ENCODE measurements around the gene PCBP2. TPM values are rescaled to one million over a fixed set of nuclear protein-coding genes. Genes with fewer than 3 reads are reported as not detected.
"Not testable (repeated sequence)": the region's sequence is repeated elsewhere in the genome, so short reads cannot be mapped to it uniquely, and the experiment has no call there.

Gene PCBP2
- total RNA-seq, 1 experiment from 2014 or later, result 856 TPM

DNA sequence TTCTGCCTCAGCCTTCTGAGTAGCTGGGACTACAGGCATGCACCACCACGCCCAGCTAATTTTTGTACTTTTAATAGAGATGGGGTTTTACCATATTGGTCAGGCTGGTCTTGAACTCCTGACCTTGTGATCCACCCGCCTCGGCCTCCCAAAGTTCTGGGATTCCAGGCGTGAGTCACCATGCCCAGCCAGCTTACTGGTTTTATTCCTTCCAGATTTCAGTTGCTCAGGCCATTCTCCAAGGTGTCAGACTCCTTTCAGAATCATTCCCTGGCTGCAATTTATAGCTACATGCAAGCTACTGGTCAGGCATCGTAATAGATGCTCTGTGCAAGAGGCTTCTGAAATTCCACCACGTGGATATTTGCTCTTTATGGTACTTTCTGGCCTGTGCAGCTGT lies 29.6 kb downstream of the PCBP2 start:
- H3K9me2 ChIP-seq (ENCODE audit: insufficient read depth); BruUV-seq (replicated peaks); H3K4me3 ChIP-seq (replicated peaks in 1 of 2; ENCODE audit: low read depth in 1 of 2, low read length in 2 of 2); H3K9me3 ChIP-seq (ENCODE audit: control insufficient read depth in 1 of 2, insufficient read depth in 1 of 2, low read depth in 1 of 2, low read length in 2 of 2); POLR2A ChIA-PET; DNase-seq (ENCODE audit: low read depth, low spot score); H3K27me3 ChIP-seq (ENCODE audit: insufficient read depth, low read length); H2AFZ ChIP-seq (ENCODE audit: low read depth, low read length, poor library complexity, severe bottlenecking); intact Hi-C loops (cut with micrococcal nuclease); H3K4me2 ChIP-seq (ENCODE audit: low read length): not testable (repeated sequence)
- Histone ChIP-seq H4K20me1 (ENCODE audit: insufficient read depth) (peaks cover 31% of the 10 kb centered on the region; the same call in 1 of the 2 replicates), H3K79me2 (ENCODE audit: insufficient read depth, low read length) (peaks cover 43% of the 10 kb centered on the region), H3K36me3 (ENCODE audit: control insufficient read depth in 1 of 2, insufficient read depth in 2 of 2, low read length in 2 of 2) (peaks cover 52 to 70% of the 10 kb centered on the region in 2 experiments), H3K4me1 (ENCODE audit: control insufficient read depth in 1 of 2, insufficient read depth in 2 of 2, low read length in 2 of 2) (peaks cover 0 to 36% of the 10 kb centered on the region in 2 experiments; a peak in 2 of 4 replicates), H3K9ac (ENCODE audit: low read length) (0 out of 2 replicates have a peak overlapping the region, but pooled peaks have one; percentile 21), H3K27ac (ENCODE audit: low read depth, low read length) (0 out of 2 replicates have a peak overlapping the region, but pooled peaks have one; percentile 2)
- ChIA-PET RAD21 (ENCODE audit: low non-redundant PET in 1 of 2, low total read pairs in 2 of 2, uncharacterized antibody in 2 of 2, unreplicated experiment in 2 of 2) (interaction anchor here in 1 of 2 experiments (0.7 kb wide), 1 partner anchor 129 kb away, joined by 7 read pairs; no protein-coding TSS in a partner anchor), CTCF (interaction anchor here (1.1 to 1.8 kb wide), 5 partner anchors 8 to 137 kb away, joined by 3 to 8 read pairs (median 3); no protein-coding TSS in a partner anchor)
- TF ChIP-seq POLR2AphosphoS5 (IDR thresholded peaks at IDR 0.05; ENCODE audit: low read depth, low read length), result 0 out of 2 replicates have a peak, but pooled peaks have one; percentile 3
- ATAC-seq, result 0 out of 2 replicates have a peak, but pooled peaks have one; percentile 0

DNA sequence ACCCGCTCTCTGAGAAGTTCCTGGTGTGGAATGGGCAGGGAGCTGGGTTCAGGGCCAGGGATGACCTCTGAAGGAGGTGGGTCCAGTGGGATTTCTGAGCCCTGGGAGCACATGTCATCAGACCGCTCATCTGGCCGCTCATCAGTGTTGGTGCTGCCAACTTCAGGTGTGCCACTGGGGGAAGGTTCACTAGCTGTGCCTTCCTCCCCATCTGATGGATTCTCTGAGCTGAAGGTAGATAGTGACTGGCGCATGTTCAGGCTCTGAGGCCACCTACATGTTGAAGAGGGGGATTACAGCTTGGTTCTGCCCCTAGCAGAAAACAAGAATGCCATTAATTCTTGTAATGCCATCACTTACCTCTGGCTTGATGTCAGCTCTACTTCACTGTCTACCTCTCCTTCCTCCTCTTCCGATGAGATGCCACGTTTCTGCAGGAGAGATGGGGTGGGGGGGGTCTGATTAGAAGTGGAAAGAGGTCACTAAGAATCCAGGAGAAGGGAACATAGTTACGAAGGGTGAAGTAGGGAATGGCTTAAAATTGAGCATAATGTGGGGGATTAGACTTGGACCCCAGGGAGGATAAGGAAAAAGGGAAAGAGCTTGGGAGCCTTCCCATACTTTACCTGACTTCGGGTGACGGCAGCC lies 30.2 kb downstream of the PCBP2 start:
- Histone ChIP-seq H3K4me1 (ENCODE audit: control insufficient read depth in 1 of 2, insufficient read depth in 2 of 2, low read length in 2 of 2) (peaks cover 0 to 36% of the 10 kb centered on the region in 2 experiments; a peak in 2 of 4 replicates), H3K9me2 (ENCODE audit: insufficient read depth) (no peaks in the 10 kb centered on the region), H2AFZ (ENCODE audit: low read depth, low read length, poor library complexity, severe bottlenecking) (no peak overlapping the region), H3K9ac (ENCODE audit: low read length) (0 out of 2 replicates have a peak overlapping the region, but pooled peaks have one; percentile 21), H3K9me3 (ENCODE audit: control insufficient read depth in 1 of 2, insufficient read depth in 1 of 2, low read depth in 1 of 2, low read length in 2 of 2) (no peaks in the 10 kb centered on the region), H3K79me2 (ENCODE audit: insufficient read depth, low read length) (peaks cover 37% of the 10 kb centered on the region), H3K4me2 (ENCODE audit: low read length) (no peak overlapping the region), H4K20me1 (ENCODE audit: insufficient read depth) (peaks cover 25% of the 10 kb centered on the region; the same call in 1 of the 2 replicates), H3K27me3 (ENCODE audit: insufficient read depth, low read length) (no peaks in the 10 kb centered on the region), H3K27ac (ENCODE audit: low read depth, low read length) (0 out of 2 replicates have a peak overlapping the region, but pooled peaks have one; percentile 2), H3K4me3 (replicated peaks in 1 of 2; ENCODE audit: low read depth in 1 of 2, low read length in 2 of 2) (no peak overlapping the region), H3K36me3 (ENCODE audit: control insufficient read depth in 1 of 2, insufficient read depth in 2 of 2, low read length in 2 of 2) (peaks cover 49 to 64% of the 10 kb centered on the region in 2 experiments)
- BruUV-seq (replicated peaks), result no TSS peak
- DNase-seq (ENCODE audit: low read depth, low spot score), result no peak
- ChIA-PET RAD21 (ENCODE audit: low non-redundant PET in 1 of 2, low total read pairs in 2 of 2, uncharacterized antibody in 2 of 2, unreplicated experiment in 2 of 2) (interaction anchor here in 1 of 2 experiments (0.7 kb wide), 1 partner anchor 129 kb away, joined by 7 read pairs; no protein-coding TSS in a partner anchor), CTCF (interaction anchor here (1.1 to 1.8 kb wide), 5 partner anchors 8 to 137 kb away, joined by 3 to 8 read pairs (median 3); no protein-coding TSS in a partner anchor), POLR2A (no interaction called here)
- intact Hi-C loops (cut with micrococcal nuclease), result no loop called here
- ATAC-seq, result peak; percentile 58
- TF ChIP-seq, protein P1, sequence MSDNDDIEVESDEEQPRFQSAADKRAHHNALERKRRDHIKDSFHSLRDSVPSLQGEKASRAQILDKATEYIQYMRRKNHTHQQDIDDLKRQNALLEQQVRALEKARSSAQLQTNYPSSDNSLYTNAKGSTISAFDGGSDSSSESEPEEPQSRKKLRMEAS (IDR thresholded peaks at IDR 0.05), result no peak
- TF ChIP-seq, protein P2, sequence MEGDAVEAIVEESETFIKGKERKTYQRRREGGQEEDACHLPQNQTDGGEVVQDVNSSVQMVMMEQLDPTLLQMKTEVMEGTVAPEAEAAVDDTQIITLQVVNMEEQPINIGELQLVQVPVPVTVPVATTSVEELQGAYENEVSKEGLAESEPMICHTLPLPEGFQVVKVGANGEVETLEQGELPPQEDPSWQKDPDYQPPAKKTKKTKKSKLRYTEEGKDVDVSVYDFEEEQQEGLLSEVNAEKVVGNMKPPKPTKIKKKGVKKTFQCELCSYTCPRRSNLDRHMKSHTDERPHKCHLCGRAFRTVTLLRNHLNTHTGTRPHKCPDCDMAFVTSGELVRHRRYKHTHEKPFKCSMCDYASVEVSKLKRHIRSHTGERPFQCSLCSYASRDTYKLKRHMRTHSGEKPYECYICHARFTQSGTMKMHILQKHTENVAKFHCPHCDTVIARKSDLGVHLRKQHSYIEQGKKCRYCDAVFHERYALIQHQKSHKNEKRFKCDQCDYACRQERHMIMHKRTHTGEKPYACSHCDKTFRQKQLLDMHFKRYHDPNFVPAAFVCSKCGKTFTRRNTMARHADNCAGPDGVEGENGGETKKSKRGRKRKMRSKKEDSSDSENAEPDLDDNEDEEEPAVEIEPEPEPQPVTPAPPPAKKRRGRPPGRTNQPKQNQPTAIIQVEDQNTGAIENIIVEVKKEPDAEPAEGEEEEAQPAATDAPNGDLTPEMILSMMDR (IDR thresholded peaks at IDR 0.05 in 2 of 3, conservative IDR thresholded peaks at IDR 0.05 in 1 of 3; ENCODE audit: borderline replicate concordance in 1 of 3, insufficient read depth in 1 of 3, low read depth in 2 of 3, low read length in 2 of 3), result peak in 2 of 3 experiments; percentile 22 to 45; a peak in 3 of 6 replicates
